GM19035 (cell line): ENCODE data around the gene OSBPL3.

Source experiments
- ATAC-seq: cut with Tn5 transposase; IDR thresholded peaks from one replicate; pipeline ENCODE4 v1.9.1; 2021; ENCODE audit not compliant: unreplicated experiment

The OSBPL3 gene

DNA sequence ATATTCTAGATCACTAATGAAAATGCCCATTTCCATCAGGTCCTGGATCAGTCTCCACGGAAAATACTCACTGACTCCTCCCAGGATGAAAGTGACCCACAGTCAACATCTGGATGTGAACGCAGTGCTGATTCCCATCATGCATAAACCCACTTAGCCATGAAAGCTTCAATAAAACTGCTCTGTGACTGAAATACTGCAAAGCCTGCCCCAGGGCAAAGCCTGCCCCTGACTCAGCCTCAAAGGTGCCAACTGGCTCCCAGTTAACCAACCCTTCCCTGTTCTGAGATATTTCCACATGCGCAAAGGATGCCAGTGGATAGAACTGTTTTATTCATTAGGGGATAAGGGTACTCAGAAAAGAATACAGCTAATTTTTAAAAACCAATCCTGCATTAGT is 24.0 kb downstream of the OSBPL3 start:
- ATAC-seq = no peak

DNA sequence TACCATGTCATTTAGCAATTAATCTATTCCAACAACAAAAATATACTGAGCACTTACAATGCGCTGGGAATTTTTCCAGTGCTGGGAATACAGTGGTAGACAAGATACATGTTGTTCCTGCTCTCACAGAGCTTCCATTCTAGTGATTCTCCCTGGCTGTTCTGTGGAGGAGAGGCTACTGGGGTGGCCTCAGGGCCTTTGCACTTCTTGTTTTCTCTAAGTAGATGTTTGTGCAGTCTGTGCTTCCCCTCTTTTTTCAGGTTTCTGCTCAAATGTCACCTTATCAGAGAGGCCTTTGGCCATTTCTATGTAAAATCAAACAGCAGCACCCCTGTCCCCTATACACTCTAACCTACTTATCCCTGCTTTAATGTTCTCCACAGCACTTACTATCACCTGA is 24.7 kb downstream of the OSBPL3 start:
- no peak for ATAC-seq

DNA sequence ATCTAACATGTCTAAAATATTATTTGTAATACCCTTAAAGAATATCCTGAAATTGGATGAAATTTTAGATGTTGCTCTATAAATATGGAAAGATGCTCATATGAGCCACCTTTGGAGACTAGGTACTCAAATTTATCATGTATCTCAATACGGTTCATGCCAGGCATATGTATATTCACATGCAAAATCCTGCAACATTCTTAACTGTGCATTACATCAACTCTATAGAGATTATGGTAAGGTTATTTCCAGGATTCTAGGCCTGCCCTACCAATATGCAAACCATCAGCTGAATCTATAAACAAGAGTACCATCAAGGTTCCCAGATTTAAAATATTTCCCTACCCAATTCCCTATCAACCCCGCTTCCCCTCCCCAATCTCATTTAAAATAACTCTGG is 27.5 kb downstream of the OSBPL3 start:
- ATAC-seq = no peak

DNA sequence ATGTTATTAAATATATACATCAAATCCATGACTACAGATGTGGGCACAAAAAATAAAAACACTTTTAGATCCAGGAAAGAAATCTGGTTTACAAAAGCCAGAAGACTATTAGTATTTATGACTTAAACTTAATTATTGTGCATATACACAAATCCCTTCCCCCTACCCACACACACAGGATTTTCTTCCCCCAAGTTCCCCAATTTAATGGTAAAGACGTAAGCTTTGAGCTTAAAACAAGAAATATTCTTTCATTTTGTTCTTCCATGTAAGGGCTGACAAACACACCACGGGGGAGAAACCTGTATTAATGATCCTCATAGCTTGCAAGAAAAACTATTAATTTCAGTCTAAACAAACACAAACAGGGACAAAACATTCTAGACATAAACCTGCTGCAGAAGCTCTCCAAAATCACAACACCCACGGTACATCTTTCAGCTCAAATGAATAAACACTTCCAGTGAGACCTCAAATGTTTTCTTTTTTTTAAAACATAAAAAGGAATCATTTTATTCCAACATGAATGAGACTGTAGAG is 28.5 kb downstream of the OSBPL3 start:
- no peak for ATAC-seq

DNA sequence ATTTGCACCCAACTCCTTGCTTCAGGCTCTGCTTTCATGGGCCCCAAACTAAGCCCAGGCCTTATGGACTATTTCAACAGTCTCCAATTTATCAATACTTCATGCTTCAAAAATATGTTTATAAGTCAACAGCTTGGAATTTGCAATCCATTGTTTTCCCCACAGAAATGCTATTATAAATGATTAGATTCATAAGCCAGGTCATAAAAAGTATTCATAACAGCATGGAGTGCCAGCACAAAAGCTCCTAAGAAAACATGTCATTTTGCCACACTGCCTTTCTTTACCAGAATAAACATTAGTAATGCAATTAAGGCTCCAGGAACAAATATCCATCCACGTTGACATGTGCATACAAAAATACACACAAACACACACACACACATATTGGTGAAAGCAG is 30.1 kb downstream of the OSBPL3 start:
- ATAC-seq = no peak

DNA sequence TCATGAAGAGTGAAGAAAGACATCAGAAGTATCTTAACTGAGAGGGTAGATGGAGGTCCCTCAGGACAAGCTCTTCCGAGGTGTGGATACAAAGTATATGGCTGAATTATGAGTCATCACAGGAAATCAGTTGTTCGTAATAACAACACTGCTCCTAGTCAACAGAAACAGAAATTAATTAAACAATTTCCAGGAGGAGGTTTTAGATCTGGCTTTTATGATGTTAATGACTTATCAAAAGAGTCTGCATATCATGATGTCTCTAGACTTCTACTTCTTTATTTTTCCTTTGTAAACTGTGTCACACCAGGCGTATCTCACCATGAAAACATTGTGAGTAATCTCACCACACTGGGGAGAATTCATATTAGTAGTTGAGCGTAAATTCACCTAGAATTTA is 31.2 kb downstream of the OSBPL3 start:
- ATAC-seq = no peak

DNA sequence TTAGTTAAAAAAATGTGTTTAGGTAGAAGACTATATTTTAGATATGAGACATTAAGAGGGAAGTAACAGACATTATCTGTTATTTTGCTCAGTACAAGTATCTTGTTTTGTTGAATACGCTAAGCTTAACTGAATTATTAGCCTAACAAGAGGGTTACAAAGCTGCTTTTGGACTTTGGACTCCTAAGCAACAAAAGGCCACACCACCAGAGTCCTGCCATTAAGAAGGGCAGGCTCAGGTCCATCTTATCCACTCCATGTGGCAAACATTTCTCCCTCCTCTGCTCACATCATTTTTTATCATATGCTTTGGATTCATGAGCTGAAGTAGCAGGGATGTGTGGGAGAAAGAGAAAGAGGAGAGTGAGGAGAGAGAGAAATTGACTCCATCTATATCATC is 33.5 kb downstream of the OSBPL3 start:
- ATAC-seq = no peak

DNA sequence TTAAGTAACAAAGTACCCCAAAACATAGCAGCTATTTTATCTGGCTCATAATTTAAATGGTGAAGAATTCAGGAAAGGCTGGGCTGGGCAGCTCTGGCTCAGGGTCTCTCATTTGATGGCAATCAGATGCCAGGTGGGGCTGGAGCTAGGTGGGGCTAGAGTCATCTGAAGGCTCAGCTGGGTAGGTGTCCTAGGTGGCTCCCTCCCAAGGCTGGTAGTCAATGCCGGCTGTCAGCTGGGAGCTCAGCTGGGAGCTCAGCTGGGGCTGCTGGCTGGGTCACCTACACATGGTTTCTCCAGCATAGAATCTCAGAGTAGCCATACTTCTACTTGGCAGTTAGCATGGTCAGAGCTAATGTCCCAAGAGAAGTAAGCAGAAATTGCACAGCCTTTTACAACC is 34.1 kb downstream of the OSBPL3 start:
- no peak for ATAC-seq

DNA sequence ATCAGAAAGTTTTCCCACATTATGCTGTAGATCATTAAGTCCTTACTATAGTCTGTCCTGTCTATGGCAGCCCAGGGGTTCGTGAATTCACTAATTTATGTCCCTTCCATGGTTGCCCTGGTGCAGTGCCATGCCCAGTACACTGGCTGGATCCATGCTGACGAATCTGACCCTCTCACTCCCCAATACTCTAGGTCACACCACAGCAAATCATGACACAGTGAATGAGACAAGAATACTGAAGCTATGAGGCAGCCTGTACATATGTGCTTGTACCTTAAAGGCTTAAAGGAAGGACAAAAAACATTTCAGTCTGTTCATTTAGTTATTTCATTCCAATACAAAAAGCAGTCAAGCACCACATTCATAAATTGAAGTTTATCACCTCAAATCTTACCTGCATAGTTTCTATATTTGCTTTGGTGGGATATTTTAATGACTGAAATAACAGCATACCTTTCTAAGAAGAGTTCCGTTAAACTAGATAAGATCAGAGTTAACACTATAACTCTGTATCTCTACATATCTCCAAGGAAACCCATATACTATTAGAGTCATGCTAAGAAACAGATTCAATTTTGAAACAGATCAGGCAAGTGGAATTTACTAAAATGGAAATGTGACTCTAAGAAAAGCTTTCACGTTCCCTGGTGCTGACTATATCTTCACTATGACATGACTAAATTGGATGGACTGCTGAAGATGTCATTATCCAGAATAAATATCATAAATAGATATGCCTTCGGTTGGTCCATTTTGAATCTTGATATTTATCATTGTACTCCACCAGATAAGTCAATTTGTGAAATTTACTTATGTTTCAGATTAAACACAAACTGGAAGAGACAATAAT is 36.7 kb downstream of the OSBPL3 start:
- ATAC-seq = no peak

DNA sequence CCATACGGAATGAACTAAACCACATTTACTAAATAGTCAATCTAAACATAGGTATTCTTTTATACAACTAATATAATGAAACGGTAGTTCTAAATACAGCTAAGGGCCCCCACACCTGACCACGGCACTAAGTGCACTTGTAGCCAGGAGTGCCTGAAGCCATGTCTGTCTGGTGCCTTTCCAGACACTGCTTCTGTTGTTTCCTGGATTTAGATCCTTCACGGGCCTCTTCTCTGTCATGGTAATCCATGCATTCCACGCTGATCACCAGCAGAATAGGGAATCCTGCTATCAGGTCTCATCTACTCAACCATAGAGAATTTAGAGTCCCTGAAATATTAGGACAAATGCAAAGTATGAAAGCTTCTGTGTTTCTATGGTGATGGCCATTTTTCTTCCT is 37.8 kb downstream of the OSBPL3 start:
- no peak for ATAC-seq

DNA sequence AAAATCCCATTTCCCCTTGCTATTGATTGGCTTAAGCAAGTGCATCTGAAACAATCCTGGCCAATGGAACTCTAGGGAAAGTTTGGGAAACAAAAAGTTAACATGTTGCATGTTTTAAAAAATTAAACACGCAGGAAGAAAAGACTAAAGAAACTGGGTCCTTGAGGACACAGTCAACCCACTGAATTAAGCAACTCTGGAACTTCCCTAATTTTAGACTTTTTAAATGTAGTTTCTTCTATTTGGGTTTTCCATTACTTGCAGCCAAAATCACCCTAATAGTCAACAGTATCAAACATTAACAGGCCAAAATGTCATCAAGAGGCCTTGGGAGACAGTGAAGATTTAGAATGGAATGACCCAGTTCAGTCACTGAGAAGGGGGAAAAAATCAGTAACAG is 40.6 kb downstream of the OSBPL3 start:
- ATAC-seq = no peak

DNA sequence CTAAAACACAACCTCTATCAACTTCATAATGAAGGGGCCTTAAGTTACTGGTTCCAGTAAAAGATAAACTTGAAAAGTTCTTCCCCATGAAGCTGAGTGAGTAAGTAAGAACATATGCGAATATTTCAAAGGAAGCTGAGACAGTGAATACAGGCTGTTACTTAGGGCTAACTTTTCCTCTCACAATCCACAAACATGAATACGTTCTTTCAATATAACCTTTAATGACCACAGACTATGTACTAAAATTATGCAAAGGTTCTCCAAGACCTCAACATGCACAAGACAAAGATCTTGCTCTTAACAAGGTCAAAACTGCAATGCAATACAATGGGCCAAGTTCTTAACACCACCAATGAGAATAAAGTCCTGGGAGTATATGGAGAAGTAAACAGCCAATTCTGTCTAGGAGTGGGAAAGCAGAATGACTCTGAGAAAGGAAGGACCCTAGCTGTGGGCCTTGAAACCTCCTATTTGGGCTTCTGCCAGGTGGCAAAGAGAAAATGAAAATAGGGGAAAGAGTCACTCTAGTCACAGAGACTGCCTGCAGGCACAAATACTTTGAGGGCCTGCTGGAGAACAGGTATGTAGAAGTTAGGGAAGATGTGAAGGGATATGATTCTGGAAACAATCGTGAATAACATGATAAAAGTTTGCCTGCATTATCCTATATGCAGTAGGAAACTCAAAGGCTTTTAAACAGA is 43.7 kb downstream of the OSBPL3 start:
- peak; percentile 73 for ATAC-seq

DNA sequence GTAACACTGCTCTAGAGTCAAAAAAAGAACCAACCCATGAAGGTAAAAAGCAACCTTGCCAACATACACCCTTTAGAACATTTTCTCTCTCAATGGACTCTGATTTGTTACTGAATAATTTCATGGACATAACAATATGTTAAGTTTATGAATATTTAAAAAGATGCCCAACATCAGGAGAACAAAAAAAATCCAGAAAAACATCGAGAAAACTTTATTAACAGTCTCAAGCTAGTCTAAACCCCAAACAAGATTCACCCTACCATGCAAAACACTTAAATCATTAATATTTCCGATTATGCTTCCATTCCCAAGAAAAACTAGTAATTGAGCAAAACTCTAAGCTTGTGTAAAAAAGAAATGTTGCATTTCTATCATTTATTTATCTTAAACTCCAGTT is 46.7 kb downstream of the OSBPL3 start:
- no peak for ATAC-seq

DNA sequence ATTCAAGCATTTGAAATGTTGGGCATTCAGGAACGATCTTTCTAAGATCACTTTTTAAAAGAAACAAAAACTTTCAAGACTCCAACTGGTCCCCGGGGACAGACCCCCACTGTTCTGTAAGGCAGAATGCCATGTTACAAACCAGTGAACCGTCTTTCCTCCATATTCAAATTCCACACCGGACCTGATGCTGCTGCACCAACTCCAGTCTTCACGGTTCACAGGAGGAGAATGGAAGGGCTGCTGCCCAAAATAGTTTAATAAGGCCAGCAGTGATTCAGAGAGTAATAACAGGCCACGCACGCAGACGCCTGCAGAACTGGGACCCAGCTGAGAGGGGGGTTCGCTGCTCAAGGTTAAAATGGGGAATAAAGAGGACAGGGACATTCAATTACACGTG is 47.2 kb downstream of the OSBPL3 start:
- ATAC-seq = no peak

DNA sequence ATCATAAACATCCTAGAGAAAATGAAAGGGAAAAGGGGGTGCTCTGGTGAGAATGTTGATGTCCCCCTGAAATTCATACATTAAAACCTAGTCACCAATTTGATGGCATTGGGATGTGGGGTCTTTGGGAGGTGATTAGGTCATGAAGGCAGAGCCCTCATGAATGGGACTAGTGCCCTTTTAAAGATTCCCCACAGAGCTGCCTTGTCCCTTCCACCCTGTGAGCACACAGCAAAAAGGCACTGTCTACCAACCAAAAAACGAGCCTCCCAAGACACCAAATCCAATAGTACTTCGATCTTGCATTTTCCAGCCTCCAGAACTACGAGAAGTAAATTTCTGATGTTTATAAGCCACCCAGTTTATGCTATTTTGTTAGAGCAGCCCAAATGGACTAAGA is 47.6 kb downstream of the OSBPL3 start:
- no peak for ATAC-seq

DNA sequence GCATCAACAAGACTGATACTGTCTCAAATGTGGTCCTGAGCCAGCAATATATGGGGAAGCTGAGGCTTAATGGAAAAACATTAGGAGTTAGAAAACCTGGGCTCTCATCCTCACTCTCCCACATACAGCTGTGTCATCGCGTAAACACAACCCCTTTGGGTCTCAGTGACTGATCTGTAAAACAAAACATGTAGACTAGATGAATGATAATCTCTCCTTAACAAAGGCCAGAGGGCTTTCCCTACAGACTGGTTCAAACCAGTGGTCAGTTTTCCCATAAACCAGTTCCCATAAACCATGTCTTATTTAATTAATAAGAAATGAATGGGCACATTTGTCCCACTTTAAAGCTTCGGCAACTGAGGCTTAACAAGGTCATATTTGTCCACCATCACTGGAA is 48.1 kb downstream of the OSBPL3 start:
- ATAC-seq = no peak

DNA sequence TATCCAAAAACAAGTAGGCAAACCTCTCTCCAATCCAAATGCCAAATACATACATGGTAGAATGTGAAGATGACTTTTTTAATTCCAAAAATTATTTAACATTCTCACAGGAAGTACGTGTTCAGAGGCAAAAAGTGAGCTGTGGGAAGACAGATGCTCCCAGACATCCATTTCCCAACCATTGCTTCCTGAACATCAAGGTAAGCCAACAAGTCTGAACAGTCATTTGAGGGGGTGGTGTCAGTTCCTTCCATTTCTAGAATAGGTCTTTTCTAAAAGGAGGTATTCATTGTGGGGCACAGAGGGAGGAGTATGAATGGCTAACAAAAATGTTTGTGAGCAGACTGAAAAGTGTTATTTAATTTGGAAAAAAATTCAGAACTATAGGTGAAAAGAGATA is 49.1 kb downstream of the OSBPL3 start:
- ATAC-seq = no peak

DNA sequence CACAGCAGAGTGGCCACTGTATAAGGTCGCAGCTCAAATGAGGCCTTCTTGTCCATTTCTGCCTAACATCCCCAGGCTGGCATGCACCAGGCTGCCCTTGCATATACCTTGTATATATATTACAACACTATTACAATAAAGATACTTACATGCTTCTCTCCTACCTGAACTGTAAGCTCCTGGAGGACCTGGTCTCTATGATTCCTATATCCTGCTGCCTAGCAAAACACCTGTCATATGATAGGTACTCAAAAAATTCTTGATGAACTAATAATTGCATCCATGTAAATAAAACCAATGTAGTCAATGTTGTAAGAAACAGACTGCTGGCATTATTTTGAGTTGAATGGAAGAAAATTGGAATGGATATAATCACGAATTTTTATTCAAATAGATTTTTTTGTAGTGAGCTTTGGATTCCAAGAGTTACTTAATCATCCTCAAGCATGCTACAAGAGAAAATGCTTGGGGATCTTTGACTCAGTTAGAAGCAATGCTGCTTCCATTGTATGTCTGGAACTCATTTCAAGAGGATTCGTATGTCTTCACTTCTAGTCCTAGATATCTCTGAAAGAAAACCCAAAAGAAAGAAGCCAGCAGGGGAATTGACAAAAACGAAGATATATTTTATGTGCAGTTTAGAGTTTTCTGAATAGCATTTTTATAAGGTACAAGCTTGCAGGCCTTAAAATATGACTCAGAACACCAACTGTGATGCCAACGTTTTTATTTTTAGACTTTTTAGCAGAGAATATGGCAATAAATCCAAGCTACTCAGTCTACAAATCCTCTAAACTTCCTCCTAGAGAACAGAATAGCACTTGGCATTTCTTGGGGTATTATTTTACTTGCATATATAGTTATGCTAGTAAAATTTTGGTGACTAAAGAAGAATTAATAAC is 53.1 kb downstream of the OSBPL3 start:
- ATAC-seq = no peak

DNA sequence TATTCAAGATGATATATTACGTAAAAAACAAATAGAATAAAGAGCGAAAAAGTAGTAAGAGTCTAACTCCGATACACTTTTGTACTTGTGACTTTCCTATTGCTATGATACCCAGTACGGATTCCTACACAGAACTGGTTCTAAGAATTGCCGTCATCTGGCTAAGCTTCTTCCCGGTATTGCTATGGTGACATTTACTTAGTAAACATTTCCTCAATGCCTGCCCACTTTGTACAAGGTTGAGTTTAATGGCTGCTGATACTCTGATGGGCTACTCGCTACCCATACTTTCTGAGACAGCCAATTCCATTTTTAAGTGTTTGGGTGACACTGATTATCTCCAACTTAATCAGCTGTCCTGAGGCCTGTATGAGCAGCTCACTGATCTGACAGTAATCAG is 55.6 kb downstream of the OSBPL3 start:
- ATAC-seq = no peak

DNA sequence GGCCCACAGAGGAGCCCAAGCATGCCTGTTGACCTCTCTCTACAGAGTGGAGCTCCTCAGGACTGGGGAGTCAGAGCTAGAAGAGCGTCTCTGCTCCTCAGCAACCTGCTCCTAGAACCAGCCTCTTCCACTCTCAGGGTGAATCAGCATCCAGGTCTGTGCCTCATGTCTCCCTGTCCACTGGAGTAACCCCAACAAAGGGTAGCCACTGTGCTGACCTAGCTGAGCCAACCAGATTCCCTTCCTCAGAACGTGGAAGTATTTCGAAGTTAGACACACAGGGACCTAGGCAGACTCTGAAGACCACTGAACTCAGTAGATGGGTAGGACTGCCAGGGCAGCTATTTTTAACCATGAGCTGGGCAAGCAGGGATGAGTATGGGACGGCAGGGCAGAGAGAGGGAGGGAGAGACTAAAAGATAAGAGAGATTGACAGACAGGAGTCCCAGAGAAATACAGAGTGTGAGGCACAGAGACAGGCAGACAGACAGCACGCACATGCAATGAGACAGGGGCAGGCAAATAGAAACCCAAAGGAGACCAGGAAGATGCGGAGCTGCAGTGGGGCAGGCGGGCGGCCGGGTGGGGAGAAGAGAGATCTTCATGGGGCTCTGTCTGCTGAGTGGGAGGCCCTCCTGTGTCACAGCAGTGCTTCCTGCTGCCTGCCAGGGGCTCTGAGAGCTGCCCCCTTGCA is 56.7 kb downstream of the OSBPL3 start:
- ATAC-seq = no peak
